Activated CD8-positive, alpha-beta memory T cell treated with anti-CD3 and anti-CD28 coated beads for 1 hour (primary cell): ENCODE measurements around the gene DQX1.
"Not testable (repeated sequence)": the region's sequence is repeated elsewhere in the genome, so short reads cannot be mapped to it uniquely, and the experiment has no call there.

Source experiments
- DNase-seq, 2 donors: peaks; one replicate each; pipeline ENCODE4 v3.0.0-alpha.2; 2020; ENCODE audit warnings: low read depth in 1 of 2; ENCODE audit errors: extremely low read depth in 1 of 2

Gene DQX1

GRCh38 chr2:74525717-74526648 lies at the start of gene DQX1:
Gene DQX1, minus strand, starts transcription at chr2:74526231. Its CDS starts 502 bp downstream, at chr2:74525729.
- no peak for DNase-seq

GRCh38 chr2:74575320-74575719 lies 49.3 kb upstream of the DQX1 start:
- DNase-seq, result no peak

GRCh38 chr2:74573747-74574562 lies 47.9 kb upstream of the DQX1 start:
- no peak for DNase-seq

- DNase-seq, result no peak
Measured at GRCh38 chr2:74572178-74572925, 46.3 kb upstream of the DQX1 start.

- no peak for DNase-seq
Measured at GRCh38 chr2:74571058-74571457, 45.0 kb upstream of the DQX1 start.

GRCh38 chr2:74569686-74570085 lies 43.7 kb upstream of the DQX1 start:
- DNase-seq, result no peak

GRCh38 chr2:74567881-74568280 lies 41.9 kb upstream of the DQX1 start:
- no peak for DNase-seq

GRCh38 chr2:74566754-74567085 lies 40.7 kb upstream of the DQX1 start:
- DNase-seq, result no peak

GRCh38 chr2:74566076-74566753 lies 40.2 kb upstream of the DQX1 start:
- no peak for DNase-seq

- DNase-seq, result no peak
Measured at GRCh38 chr2:74564222-74564621, 38.2 kb upstream of the DQX1 start.

- DNase-seq, result no peak
Measured at GRCh38 chr2:74562126-74562775, 36.2 kb upstream of the DQX1 start.

- not testable (repeated sequence) for DNase-seq
Measured at GRCh38 chr2:74561022-74561421, 35.0 kb upstream of the DQX1 start.

- no peak for DNase-seq
Measured at GRCh38 chr2:74560591-74560990, 34.6 kb upstream of the DQX1 start.

- no peak for DNase-seq
Measured at GRCh38 chr2:74559912-74560311, 33.9 kb upstream of the DQX1 start.

- DNase-seq, result no peak
Measured at GRCh38 chr2:74558284-74559230, 32.5 kb upstream of the DQX1 start.

GRCh38 chr2:74556831-74557370 lies 30.9 kb upstream of the DQX1 start:
- no peak for DNase-seq

GRCh38 chr2:74556159-74556558 lies 30.1 kb upstream of the DQX1 start:
- DNase-seq, result no peak

- no peak for DNase-seq
Measured at GRCh38 chr2:74555610-74556103, 29.6 kb upstream of the DQX1 start.
